Neural cell (in vitro differentiated cells): Measurements from ENCODE around the gene PROX2.

Source experiments
- CTCF ChIP-seq: fragments of 450-650 bp; IDR thresholded peaks from 2 replicates; pipeline ENCODE4 v1.5.1; 2014; ENCODE audit warnings: antibody characterized with exemption, mild to moderate bottlenecking, moderate library complexity; ENCODE audit not compliant: poor library complexity, severe bottlenecking
- EZH2 ChIP-seq: fragments of 200-600, 300-800 bp; shearing (Covaris generic), sonication (generic); IDR thresholded peaks from 2 replicates; pipeline ENCODE4 v1.6.1; 2014; ENCODE audit warnings: antibody characterized with exemption, low read length, borderline replicate concordance, mild to moderate bottlenecking; ENCODE audit not compliant: insufficient read depth, poor library complexity, severe bottlenecking

GRCh38 chr14:74920281-74920680 is 44.3 kb upstream of the PROX2 start:
- TF ChIP-seq CTCF (no peak), EZH2 (no peak)
